Erythroblast (primary cell): ENCODE data around the gene SORCS3.

Source experiments
- GATA1 ChIP-seq: IDR thresholded peaks from 2 replicates; pipeline ENCODE4 v1.6.1; 2011; ENCODE audit warnings: low read depth, mild to moderate bottlenecking, control low read depth, low read length, moderate library complexity
- POLR2A ChIP-seq: IDR thresholded peaks from 2 replicates; pipeline ENCODE4 v1.6.1; 2011; ENCODE audit warnings: mild to moderate bottlenecking, low read length

DNA sequence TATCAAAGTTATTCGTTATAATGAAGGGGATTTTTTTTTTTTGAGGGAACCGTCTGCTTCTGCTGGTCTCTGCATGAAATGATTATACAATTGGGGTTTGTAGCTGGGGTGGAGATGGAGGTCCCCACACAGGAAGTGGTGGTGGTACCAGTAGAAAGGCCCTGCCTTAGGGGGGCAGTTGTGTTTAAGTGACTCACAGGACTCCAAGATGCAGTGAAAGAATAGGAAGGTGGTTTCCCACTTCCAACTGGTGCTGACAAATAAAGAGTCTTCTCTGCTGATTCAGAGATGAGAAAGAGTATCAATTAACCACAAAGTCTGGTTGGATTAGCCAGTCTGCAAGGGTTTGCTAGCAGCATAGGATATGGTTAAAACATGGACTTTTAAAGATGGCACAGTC lies 376.0 kb downstream of the SORCS3 start:
- TF ChIP-seq POLR2A (no peak), GATA1 (no peak)
